Measurements from ENCODE around the gene ABCA1. TPM values are rescaled to one million over a fixed set of nuclear protein-coding genes. Genes with fewer than 3 reads are reported as not detected.
"Not testable (repeated sequence)": the region's sequence is repeated elsewhere in the genome, so short reads cannot be mapped to it uniquely, and the experiment has no call there.

ABCA1 gene
- total and polyA plus RNA-seq, 2 donors (not counting 1 experiment from before 2014, with no cell fraction given) = 11.5 to 60.4 TPM

DNA sequence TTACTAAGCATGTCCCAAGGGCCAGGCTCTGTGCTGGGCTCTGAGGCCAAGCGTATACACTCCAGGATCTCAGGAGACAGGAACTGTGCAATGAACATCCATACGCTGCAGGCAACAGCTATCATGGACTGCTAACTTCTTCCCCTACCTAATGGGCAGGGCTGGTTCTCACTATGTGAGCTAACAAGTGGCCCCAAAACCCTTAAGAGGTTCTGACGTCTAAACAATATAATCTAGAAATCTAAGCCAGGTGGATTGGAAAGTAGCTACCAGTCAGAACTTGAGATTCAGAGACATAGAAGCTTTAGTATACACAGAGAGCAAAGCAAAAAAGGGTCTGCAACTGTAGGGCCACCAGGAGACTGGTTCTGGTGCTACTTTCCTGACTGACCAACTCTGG is 27.6 kb downstream of the ABCA1 start:
- H4K20me1 ChIP-seq (ENCODE audit: control insufficient read depth, extremely low read depth, insufficient read depth, low read length) = no peaks in the 10 kb centered on the region
- H3K4me3 ChIP-seq (replicated peaks in 1 of 4; ENCODE audit: control extremely low read depth in 1 of 4, insufficient read depth in 1 of 4, low read depth in 3 of 4, low read length in 4 of 4) = no peak overlapping the region
- TF ChIP-seq, protein P1, sequence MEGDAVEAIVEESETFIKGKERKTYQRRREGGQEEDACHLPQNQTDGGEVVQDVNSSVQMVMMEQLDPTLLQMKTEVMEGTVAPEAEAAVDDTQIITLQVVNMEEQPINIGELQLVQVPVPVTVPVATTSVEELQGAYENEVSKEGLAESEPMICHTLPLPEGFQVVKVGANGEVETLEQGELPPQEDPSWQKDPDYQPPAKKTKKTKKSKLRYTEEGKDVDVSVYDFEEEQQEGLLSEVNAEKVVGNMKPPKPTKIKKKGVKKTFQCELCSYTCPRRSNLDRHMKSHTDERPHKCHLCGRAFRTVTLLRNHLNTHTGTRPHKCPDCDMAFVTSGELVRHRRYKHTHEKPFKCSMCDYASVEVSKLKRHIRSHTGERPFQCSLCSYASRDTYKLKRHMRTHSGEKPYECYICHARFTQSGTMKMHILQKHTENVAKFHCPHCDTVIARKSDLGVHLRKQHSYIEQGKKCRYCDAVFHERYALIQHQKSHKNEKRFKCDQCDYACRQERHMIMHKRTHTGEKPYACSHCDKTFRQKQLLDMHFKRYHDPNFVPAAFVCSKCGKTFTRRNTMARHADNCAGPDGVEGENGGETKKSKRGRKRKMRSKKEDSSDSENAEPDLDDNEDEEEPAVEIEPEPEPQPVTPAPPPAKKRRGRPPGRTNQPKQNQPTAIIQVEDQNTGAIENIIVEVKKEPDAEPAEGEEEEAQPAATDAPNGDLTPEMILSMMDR (conservative IDR thresholded peaks at IDR 0.05 in 1 of 2, IDR thresholded peaks at IDR 0.05 in 1 of 2; ENCODE audit: low read depth in 1 of 2, low read length in 2 of 2) = no peak
- no peak for TF ChIP-seq EZH2 (IDR thresholded peaks at IDR 0.05; ENCODE audit: low read length, missing control alignments)
- no peaks in the 10 kb centered on the region for H3K9me3 ChIP-seq (ENCODE audit: control insufficient read depth, insufficient read depth, low read depth, low read length)
- H3K27me3 ChIP-seq (ENCODE audit: control insufficient read depth, insufficient read depth, low read length) = no peaks in the 10 kb centered on the region
- DNase-seq (ENCODE audit: low read depth in 2 of 2) = no peak
- H2AFZ ChIP-seq (ENCODE audit: low read length) = no peak overlapping the region
- peaks cover 4% of the 10 kb centered on the region for H3K36me3 ChIP-seq (ENCODE audit: control insufficient read depth, insufficient read depth, low read length)
- no peak overlapping the region for H3K9ac ChIP-seq (ENCODE audit: insufficient read depth, low read length)
- peaks cover 3% of the 10 kb centered on the region for H3K4me1 ChIP-seq (ENCODE audit: control insufficient read depth, extremely low read depth, insufficient read depth, low read length)
- no peak overlapping the region for H3K4me2 ChIP-seq (ENCODE audit: extremely low read depth, insufficient read depth, low read length)
- H3K79me2 ChIP-seq (ENCODE audit: control insufficient read depth, insufficient read depth, low read length) = peaks cover 3% of the 10 kb centered on the region
- H3K27ac ChIP-seq (ENCODE audit: insufficient read depth, low read length) = no peak overlapping the region

DNA sequence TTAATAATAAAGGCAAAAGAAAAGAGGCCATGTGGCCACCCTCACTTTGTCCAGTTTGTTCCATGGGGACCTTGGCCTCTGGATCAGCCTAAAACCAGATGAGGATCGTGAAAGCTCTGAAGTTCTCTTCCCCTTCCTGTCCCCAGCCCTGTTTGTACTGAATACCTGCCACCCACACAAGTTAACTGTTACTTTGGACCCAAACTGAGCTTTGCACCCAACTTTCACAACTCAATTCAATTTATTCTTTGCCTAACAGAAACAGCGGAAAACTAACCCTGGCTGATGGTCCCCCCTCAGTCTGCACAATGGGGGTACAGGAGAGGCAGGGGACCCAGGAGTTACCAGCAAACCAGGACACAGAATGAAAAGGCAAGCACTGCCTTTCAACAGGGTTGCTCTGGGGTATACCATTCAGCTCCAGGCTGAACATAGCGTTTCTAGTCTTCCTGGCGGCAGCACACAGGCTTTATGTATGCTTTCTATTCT is 28.2 kb downstream of the ABCA1 start:
- H3K36me3 ChIP-seq (ENCODE audit: control insufficient read depth, insufficient read depth, low read length) = peaks cover 4% of the 10 kb centered on the region
- DNase-seq (ENCODE audit: low read depth in 2 of 2) = no peak
- no peak overlapping the region for H3K4me2 ChIP-seq (ENCODE audit: extremely low read depth, insufficient read depth, low read length)
- H3K79me2 ChIP-seq (ENCODE audit: control insufficient read depth, insufficient read depth, low read length) = peaks cover 3% of the 10 kb centered on the region
- H2AFZ ChIP-seq (ENCODE audit: low read length) = no peak overlapping the region
- TF ChIP-seq, protein P1 (conservative IDR thresholded peaks at IDR 0.05 in 1 of 2, IDR thresholded peaks at IDR 0.05 in 1 of 2; ENCODE audit: low read depth in 1 of 2, low read length in 2 of 2) = no peak
- no peak for TF ChIP-seq EZH2 (IDR thresholded peaks at IDR 0.05; ENCODE audit: low read length, missing control alignments)
- H3K4me3 ChIP-seq (replicated peaks in 1 of 4; ENCODE audit: control extremely low read depth in 1 of 4, insufficient read depth in 1 of 4, low read depth in 3 of 4, low read length in 4 of 4) = no peak overlapping the region
- no peaks in the 10 kb centered on the region for H4K20me1 ChIP-seq (ENCODE audit: control insufficient read depth, extremely low read depth, insufficient read depth, low read length)
- H3K9ac ChIP-seq (ENCODE audit: insufficient read depth, low read length) = no peak overlapping the region
- H3K9me3 ChIP-seq (ENCODE audit: control insufficient read depth, insufficient read depth, low read depth, low read length) = no peaks in the 10 kb centered on the region
- H3K4me1 ChIP-seq (ENCODE audit: control insufficient read depth, extremely low read depth, insufficient read depth, low read length) = peaks cover 3% of the 10 kb centered on the region
- H3K27ac ChIP-seq (ENCODE audit: insufficient read depth, low read length) = no peak overlapping the region
- no peaks in the 10 kb centered on the region for H3K27me3 ChIP-seq (ENCODE audit: control insufficient read depth, insufficient read depth, low read length)

DNA sequence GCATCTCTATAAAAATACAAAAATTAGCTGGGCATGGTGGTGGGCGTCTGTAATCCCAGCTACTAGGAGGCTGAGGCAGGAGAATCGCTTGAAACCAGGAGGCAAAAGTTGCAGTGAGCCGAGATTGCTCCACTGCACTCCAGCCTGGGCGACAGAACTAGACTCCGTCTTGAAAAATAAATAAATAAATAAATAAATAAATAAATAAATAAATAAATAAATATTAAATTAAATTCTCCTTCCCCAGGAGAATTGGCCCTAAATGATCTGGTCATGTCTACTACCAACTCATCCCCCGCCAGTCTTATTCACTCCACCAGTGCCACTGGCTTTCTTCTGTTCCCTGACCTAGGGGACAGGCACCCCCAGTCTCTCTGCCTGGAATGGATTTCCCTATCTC is 29.6 kb downstream of the ABCA1 start:
- not testable (repeated sequence) for H3K79me2 ChIP-seq (ENCODE audit: control insufficient read depth, insufficient read depth, low read length); H3K9ac ChIP-seq (ENCODE audit: insufficient read depth, low read length); H3K36me3 ChIP-seq (ENCODE audit: control insufficient read depth, insufficient read depth, low read length); H3K4me3 ChIP-seq (replicated peaks in 1 of 4; ENCODE audit: control extremely low read depth in 1 of 4, insufficient read depth in 1 of 4, low read depth in 3 of 4, low read length in 4 of 4); H2AFZ ChIP-seq (ENCODE audit: low read length); H3K4me1 ChIP-seq (ENCODE audit: control insufficient read depth, extremely low read depth, insufficient read depth, low read length); H3K9me3 ChIP-seq (ENCODE audit: control insufficient read depth, insufficient read depth, low read depth, low read length); H3K4me2 ChIP-seq (ENCODE audit: extremely low read depth, insufficient read depth, low read length); DNase-seq (ENCODE audit: low read depth in 2 of 2); H3K27me3 ChIP-seq (ENCODE audit: control insufficient read depth, insufficient read depth, low read length); H3K27ac ChIP-seq (ENCODE audit: insufficient read depth, low read length); H4K20me1 ChIP-seq (ENCODE audit: control insufficient read depth, extremely low read depth, insufficient read depth, low read length)

Measured in fibroblast of lung (primary cell).